Lower lobe of right lung (tissue), 2 donors: ENCODE measurements around the gene CTF1. TPM values are rescaled to one million over a fixed set of nuclear protein-coding genes. Genes with fewer than 3 reads are reported as not detected.

ENCODE experiments used
- ATAC-seq, 2 donors: fragments of 200-7000 bp; cut with Tn5 transposase; one replicate each; pipeline ENCODE4 v1.9.1; 2020 to 2022; ENCODE audit warnings: mild to moderate bottlenecking in 2 of 2, moderate library complexity in 2 of 2
- DNase-seq: peaks from one replicate; pipeline ENCODE4 v3.0.0-alpha.2; 2020
- H3K27ac ChIP-seq: fragments of 200-600 bp; one replicate; pipeline ENCODE4 v1.8.0; 2022
- H3K27me3 ChIP-seq: fragments of 200-600 bp; one replicate; pipeline ENCODE4 v1.8.0; 2022; ENCODE audit warnings: low read depth
- H3K36me3 ChIP-seq: fragments of 200-600 bp; one replicate; pipeline ENCODE4 v1.8.0; 2022; ENCODE audit warnings: mild to moderate bottlenecking
- H3K4me1 ChIP-seq: fragments of 200-600 bp; one replicate; pipeline ENCODE4 v1.8.0; 2022
- H3K4me3 ChIP-seq: fragments of 200-600 bp; one replicate; pipeline ENCODE4 v1.8.0; 2022; ENCODE audit warnings: mild to moderate bottlenecking
- H3K9me3 ChIP-seq: fragments of 200-600 bp; one replicate; pipeline ENCODE4 v1.8.0; 2022
- intact Hi-C: fragments of 100-400 bp; cut with DNase I; formaldehyde crosslinking; loops from one replicate; pipeline ENCODE4 v1.11.0; 2022
- total RNA-seq: library from RNA; stranded (reverse); fragmentation: NEBNext Ultra II Directional; extraction: Animal tissue kit (Norgen Biotek cat#: 25700); gene quantifications from one replicate; pipeline ENCODE4 v1.2.1, GENCODE V29; 2021
- TF ChIP-seq, protein P1 (sequence below): fragments of 200-600 bp; IDR thresholded peaks from one replicate; pipeline ENCODE4 v1.8.0; 2022; ENCODE audit warnings: antibody characterized with exemption, mild to moderate bottlenecking
- donor health status: DM: no; HTN: yes; CAD: no; lungs with severe emphysema.

Gene CTF1
- total RNA-seq, 1 donor from 2014 or later, result 10.3 TPM

DNA sequence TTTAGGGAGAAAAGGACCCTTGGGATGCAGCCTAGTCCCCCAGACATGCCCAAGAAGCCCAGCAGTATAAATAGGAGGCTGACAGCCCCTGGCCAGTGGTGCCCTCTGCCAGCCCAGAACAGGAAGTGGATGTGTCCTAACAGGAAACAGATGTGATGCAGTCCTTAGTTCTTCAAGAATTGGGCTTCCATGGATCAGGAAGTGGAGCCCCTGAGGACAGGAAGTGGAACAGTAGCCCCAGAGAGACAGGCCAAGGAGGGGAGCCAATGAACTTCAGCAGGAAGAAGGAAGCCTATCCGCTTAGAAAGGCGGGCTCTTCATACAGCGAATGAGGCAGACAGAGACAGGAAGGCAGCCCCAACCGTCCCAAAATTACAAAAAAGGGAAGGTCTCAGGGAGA lies 7.2 kb downstream of the CTF1 start:
- Histone ChIP-seq H3K4me3 (no peak overlapping the region), H3K9me3 (no peaks in the 10 kb centered on the region), H3K27me3 (no peaks in the 10 kb centered on the region), H3K27ac (peak overlapping the region; percentile 91), H3K4me1 (peaks cover 35% of the 10 kb centered on the region), H3K36me3 (no peaks in the 10 kb centered on the region)
- intact Hi-C loops, result no loop called here
- ATAC-seq (peak; percentile 56 to 72), DNase-seq (peak; percentile 51)
- TF ChIP-seq, protein P1, sequence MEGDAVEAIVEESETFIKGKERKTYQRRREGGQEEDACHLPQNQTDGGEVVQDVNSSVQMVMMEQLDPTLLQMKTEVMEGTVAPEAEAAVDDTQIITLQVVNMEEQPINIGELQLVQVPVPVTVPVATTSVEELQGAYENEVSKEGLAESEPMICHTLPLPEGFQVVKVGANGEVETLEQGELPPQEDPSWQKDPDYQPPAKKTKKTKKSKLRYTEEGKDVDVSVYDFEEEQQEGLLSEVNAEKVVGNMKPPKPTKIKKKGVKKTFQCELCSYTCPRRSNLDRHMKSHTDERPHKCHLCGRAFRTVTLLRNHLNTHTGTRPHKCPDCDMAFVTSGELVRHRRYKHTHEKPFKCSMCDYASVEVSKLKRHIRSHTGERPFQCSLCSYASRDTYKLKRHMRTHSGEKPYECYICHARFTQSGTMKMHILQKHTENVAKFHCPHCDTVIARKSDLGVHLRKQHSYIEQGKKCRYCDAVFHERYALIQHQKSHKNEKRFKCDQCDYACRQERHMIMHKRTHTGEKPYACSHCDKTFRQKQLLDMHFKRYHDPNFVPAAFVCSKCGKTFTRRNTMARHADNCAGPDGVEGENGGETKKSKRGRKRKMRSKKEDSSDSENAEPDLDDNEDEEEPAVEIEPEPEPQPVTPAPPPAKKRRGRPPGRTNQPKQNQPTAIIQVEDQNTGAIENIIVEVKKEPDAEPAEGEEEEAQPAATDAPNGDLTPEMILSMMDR, result no peak

DNA sequence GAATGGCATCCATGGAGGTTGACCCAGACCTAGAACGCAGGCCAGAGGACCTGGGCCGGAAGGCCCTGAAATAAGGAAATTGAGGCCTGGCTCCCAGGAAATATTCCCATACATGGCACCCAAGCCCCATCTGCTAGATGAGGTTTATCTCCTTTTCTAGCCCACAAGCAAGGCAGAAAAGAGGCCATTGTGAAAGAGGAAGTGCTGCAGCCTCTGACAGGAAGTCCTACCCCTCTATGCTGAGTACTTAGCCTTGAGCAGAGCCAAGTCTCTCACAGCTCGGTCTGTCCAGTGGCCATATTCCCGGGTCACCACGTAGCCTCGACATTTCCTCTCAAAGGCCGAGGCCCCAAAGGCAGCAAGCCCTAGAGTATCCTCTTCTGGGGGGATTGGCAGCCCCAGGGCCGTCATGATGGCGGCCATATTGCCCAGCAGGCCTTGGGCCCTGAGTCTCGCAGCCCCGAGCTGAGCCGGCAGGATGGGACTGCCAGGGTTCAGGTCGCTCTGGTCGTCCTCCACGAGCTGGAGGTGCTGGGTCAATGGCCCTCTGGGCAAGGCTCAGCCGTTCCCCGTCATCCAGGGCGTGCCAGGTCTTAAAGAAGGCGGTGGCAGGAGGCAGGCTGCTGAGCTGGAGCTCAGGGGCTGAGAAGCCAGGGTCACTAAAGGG lies 7.8 kb downstream of the CTF1 start:
- Histone ChIP-seq H3K4me1 (peaks cover 35% of the 10 kb centered on the region), H3K36me3 (no peaks in the 10 kb centered on the region), H3K4me3 (no peak overlapping the region), H3K27me3 (no peaks in the 10 kb centered on the region), H3K27ac (peak overlapping the region; percentile 91), H3K9me3 (no peaks in the 10 kb centered on the region)
- ATAC-seq, result no peak
- TF ChIP-seq, protein P1, result no peak
- peak; percentile 48 for DNase-seq
- intact Hi-C loops, result no loop called here

DNA sequence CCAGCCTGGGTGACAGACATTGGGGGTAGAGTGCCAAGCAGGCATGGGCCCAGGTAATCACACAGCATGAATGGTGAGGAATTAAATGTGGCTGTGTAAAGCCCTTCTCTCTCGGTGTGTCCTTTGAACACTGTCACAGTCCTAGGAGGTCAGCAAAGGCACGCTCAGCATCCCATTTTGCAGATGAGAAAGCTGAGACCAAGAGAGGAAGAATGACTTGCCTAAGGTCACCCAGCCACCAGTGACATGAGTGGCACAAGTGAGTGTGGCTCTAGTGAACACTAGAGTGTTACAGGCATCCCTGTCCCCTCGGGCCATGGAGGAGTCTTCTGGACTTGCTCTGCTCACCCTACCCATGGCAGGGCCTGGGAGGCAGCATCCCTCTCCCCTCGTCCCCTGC lies 10.7 kb downstream of the CTF1 start:
- Histone ChIP-seq H3K36me3 (no peaks in the 10 kb centered on the region), H3K27me3 (no peaks in the 10 kb centered on the region), H3K9me3 (no peaks in the 10 kb centered on the region), H3K4me1 (peaks cover 24% of the 10 kb centered on the region), H3K27ac (no peak overlapping the region), H3K4me3 (no peak overlapping the region)
- intact Hi-C loops, result no loop called here
- DNase-seq (no peak), ATAC-seq (no peak)
- TF ChIP-seq, protein P1, result no peak

DNA sequence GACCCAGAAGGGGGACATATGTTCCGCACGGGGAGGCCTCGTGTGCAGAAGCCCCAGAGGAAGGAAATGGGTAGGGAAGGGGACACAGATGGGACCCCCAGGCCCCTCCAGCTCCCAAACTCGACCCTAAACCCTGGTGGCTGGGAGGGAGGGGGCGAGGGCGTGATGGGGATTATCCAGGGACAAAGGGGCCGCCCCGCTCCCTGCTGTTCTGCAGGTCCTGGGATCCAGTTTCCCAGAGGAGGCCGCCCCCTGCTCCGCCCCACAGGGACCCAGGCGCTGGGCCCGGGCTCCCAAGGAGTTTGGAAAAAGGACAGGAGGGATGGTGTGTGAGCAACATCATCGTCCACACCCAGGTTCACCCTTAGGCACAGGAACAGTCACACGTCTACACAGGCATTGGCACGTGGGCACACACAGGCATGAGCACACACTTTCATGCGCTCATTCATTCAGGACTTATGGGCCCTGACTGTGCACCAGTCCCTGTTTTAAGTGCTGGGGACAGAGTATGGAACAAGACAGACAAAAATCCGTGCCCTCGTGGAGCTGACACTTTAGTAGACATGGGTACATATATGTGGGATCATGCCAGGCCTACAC lies 14.1 kb downstream of the CTF1 start:
- ATAC-seq, result no peak
- intact Hi-C loops, result no loop called here
- H3K9me3 ChIP-seq, result no peaks in the 10 kb centered on the region
- TF ChIP-seq, protein P1, result no peak
- no peak overlapping the region for H3K27ac ChIP-seq
- H3K36me3 ChIP-seq, result no peaks in the 10 kb centered on the region
- H3K4me1 ChIP-seq, result no peaks in the 10 kb centered on the region
- H3K4me3 ChIP-seq, result no peak overlapping the region
- no peaks in the 10 kb centered on the region for H3K27me3 ChIP-seq
- no peak for DNase-seq

DNA sequence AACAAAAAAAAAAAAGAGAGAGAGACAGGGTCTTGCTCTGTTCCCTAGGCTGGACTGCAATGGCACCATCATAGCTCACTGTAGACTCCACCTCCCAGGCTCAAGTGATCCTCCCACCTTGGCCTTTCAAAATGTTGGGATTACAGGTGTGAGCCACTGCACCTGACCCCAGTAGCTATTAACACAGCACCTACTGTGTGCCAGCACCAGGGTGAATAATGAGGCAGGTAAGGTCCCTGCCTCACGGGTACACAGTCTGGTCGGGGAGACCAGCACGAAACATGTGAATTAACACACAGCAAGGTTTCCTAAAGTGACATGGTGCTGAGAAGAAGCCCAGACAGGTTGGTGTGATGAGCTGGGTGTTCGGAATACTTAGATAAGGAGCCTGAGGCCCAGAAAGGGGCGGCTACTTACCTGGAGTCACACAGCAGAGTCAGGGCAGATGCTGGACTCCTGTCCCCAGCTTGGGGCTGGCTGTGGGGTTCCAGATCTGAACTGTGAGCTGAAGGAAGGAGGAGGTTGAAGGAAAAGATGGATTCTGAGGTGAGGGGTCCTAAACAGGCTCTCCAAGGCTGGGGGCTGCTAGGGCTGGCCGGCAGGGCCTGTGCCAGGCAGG lies 16.5 kb downstream of the CTF1 start:
- DNase-seq, result no peak
- ATAC-seq, result no peak
- intact Hi-C loops, result no loop called here
- TF ChIP-seq, protein P1, result no peak
- Histone ChIP-seq H3K4me1 (no peaks in the 10 kb centered on the region), H3K9me3 (no peaks in the 10 kb centered on the region), H3K27ac (no peak overlapping the region), H3K4me3 (no peak overlapping the region), H3K27me3 (no peaks in the 10 kb centered on the region), H3K36me3 (no peaks in the 10 kb centered on the region)
